Psoas muscle (tissue), 8 donors: ENCODE measurements around the gene CT55. TPM values are rescaled to one million over a fixed set of nuclear protein-coding genes. Genes with fewer than 3 reads are reported as not detected.
"Not testable (repeated sequence)": the region's sequence is repeated elsewhere in the genome, so short reads cannot be mapped to it uniquely, and the experiment has no call there.

Source experiments
- ATAC-seq, 4 donors: fragments of 200-7000 bp; cut with Tn5 transposase; one replicate each; pipeline ENCODE4 v1.9.1; 2020; ENCODE audit warnings: moderate library complexity in 3 of 4, mild to moderate bottlenecking in 2 of 4
- DNase-seq, 2 donors: peaks; one replicate each; pipeline ENCODE4 v3.0.0-alpha.2; 2020
- H3K27ac ChIP-seq: fragments of 200-600 bp; one replicate; pipeline ENCODE4 v1.8.0; 2022
- H3K27me3 ChIP-seq, 3 donors: fragments of 200-600 bp in 1 of 3; one replicate each; pipeline versions ENCODE4 v1.6.1 to v1.8.0; 2013 to 2022; ENCODE audit warnings: low read length in 2 of 3, mild to moderate bottlenecking in 2 of 3, moderate library complexity in 1 of 3; ENCODE audit not compliant: insufficient read depth in 3 of 3
- H3K36me3 ChIP-seq, 2 donors: fragments of 200-600 bp in 1 of 2; one replicate each; pipeline versions ENCODE4 v1.6.1 to v1.8.0; 2013 to 2022; ENCODE audit warnings: low read depth in 1 of 2, mild to moderate bottlenecking in 1 of 2, moderate library complexity in 1 of 2; ENCODE audit not compliant: insufficient read depth in 1 of 2
- H3K4me1 ChIP-seq: fragments of 200-600 bp; one replicate; pipeline ENCODE4 v1.8.0; 2022
- H3K4me3 ChIP-seq: fragments of 200-600 bp; one replicate; pipeline ENCODE4 v1.8.0; 2022; ENCODE audit warnings: mild to moderate bottlenecking
- H3K9me3 ChIP-seq: fragments of 200-600 bp; one replicate; pipeline ENCODE4 v1.8.0; 2022
- WGBS, 3 donors: extraction: QIAGEN DNeasy Blood & Tissue Kit; methylation state at CpG; one replicate each; pipeline versions ENCODE4 v1.1.6 to v1.1.7; 2013; 5-methylcytosine and 5-hydroxymethylcytosine counted together
- intact Hi-C, 2 donors: fragments of 100-400 bp; cut with DNase I; formaldehyde crosslinking; loops; one replicate each; pipeline versions ENCODE4 v1.11.0 to v1.14.2; 2022
- polyA plus RNA-seq, 3 donors: library from polyadenylated mRNA; stranded (reverse); fragments of 200-250 nt; gene quantifications; one replicate each; pipeline ENCODE4 v1.2.3, GENCODE V29; 2013
- total RNA-seq, 4 donors: library from RNA; stranded (reverse); fragmentation: NEBNext Ultra II Directional in 2 of 4; extraction: Animal tissue kit (Norgen Biotek cat#: 25700) in 2 of 4; gene quantifications; one replicate each; pipeline versions ENCODE4 v1.2.1 to v1.2.4, GENCODE V29; 2021 to 2023
- TF ChIP-seq, protein P1 (sequence below): fragments of 200-600 bp; IDR thresholded peaks from one replicate; pipeline ENCODE4 v1.8.0; 2022; ENCODE audit warnings: antibody characterized with exemption
- donor health status: healthy with polysubstance abuse.
- donor health status: DM: no; HTN: no; CAD: no; lungs with moderate emphysema.
- donor health status: Bipolar disorder and iron deficiency.
- donor health status: healthy.
- donor health status: DM: yes; HTN: yes; CAD: no.
- donor health status: DM: no; HTN: no; CAD: no.
- donor health status: DM: no; HTN: no; CAD: no.
- donor health status: DM: yes; HTN: yes; CAD: no.

CT55 gene
- total and polyA plus RNA-seq, 7 donors = not detected

DNA sequence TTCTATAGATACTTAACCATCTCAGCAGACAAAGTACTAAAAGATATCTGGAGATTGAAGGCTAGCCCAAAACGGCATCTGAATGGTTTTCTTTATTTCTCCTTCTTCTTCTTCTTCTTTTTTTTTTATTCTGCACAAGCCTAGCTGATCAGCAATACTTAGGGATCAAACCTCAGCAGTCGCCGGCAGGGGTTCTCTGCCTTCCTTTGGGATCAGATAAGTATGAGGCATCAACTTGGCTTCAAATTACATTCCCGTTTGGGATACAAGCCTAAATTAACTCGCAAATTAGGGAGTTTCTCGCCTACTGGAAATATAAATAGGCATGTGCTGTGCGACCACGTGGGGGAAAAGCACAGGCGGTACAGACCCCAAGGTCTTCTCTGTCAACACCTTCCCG lies 730 bp downstream of the CT55 start:
- 73 to 83% (median 78%) methylated on average over 8 to 10 of the region's 10 CpGs for WGBS, 3 donors
- TF ChIP-seq, protein P1, sequence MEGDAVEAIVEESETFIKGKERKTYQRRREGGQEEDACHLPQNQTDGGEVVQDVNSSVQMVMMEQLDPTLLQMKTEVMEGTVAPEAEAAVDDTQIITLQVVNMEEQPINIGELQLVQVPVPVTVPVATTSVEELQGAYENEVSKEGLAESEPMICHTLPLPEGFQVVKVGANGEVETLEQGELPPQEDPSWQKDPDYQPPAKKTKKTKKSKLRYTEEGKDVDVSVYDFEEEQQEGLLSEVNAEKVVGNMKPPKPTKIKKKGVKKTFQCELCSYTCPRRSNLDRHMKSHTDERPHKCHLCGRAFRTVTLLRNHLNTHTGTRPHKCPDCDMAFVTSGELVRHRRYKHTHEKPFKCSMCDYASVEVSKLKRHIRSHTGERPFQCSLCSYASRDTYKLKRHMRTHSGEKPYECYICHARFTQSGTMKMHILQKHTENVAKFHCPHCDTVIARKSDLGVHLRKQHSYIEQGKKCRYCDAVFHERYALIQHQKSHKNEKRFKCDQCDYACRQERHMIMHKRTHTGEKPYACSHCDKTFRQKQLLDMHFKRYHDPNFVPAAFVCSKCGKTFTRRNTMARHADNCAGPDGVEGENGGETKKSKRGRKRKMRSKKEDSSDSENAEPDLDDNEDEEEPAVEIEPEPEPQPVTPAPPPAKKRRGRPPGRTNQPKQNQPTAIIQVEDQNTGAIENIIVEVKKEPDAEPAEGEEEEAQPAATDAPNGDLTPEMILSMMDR = no peak
- H3K27ac ChIP-seq = no peak overlapping the region

DNA sequence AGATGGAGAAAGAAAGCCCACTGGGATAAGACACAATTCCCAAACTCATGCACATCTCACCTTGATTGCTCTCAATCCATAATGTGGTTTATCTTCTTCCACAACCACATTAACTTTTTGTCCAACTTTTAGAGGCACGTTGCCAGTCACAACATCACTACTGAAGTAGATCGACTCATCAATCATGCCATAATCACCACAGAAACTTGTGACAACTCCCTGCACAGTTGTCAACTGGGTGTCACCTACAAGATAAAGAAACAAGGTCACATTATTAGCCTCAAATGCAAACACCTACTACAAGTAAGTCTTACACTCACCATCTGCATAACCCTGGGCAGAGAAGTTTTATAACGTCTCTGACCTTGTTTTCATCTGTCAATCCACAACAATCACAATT lies 1.7 kb downstream of the CT55 start:
- H3K27me3 ChIP-seq, H3K9me3 ChIP-seq, H3K4me3 ChIP-seq, H3K27ac ChIP-seq, ATAC-seq, DNase-seq, intact Hi-C loops, H3K4me1 ChIP-seq, H3K36me3 ChIP-seq: not testable (repeated sequence)
- WGBS, 3 donors = 67 to 80% (median 76%) methylated on average over 3 of the region's 3 CpGs

More for the DNA sequence above, 730 bp downstream of the CT55 start:
- Histone ChIP-seq H3K4me1 (no peaks in the 10 kb centered on the region), H3K4me3 (no peak overlapping the region), H3K27me3 (peaks cover 0 to 6% (median 0%) of the 10 kb centered on the region in 3 donors), H3K36me3 (no peaks in the 10 kb centered on the region), H3K9me3 (no peaks in the 10 kb centered on the region)
- ATAC-seq (no peak), DNase-seq (no peak)
- intact Hi-C loops = no loop called here

DNA sequence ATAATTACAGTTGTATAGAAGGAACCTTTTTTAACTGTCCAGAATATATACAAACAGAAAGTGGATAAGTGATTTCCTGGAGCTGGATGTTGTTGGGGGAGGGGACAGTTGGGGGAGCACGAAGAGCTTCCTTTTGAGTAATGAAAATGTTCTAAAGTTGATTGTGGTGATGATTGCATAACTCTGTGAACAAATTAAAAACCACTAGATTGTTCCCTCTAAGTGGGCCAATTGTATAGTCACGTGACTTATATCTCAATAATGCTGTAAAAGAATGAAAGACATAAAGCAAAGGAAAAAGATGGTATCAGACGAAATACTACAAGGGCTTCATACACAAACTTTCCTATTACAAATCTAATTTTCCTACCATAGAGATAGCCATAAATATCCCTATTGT lies 2.7 kb downstream of the CT55 start:
- no peak for DNase-seq
- no peaks in the 10 kb centered on the region for H3K4me1 ChIP-seq
- H3K4me3 ChIP-seq = no peak overlapping the region
- ATAC-seq = no peak
- H3K9me3 ChIP-seq = no peaks in the 10 kb centered on the region
- H3K27me3 ChIP-seq = no peaks in the 10 kb centered on the region
- intact Hi-C loops = no loop called here
- TF ChIP-seq, protein P1 = no peak
- 50 to 70% (median 50%) methylated on average over 3 of the region's 3 CpGs for WGBS, 3 donors
- H3K27ac ChIP-seq = no peak overlapping the region
- no peaks in the 10 kb centered on the region for H3K36me3 ChIP-seq

DNA sequence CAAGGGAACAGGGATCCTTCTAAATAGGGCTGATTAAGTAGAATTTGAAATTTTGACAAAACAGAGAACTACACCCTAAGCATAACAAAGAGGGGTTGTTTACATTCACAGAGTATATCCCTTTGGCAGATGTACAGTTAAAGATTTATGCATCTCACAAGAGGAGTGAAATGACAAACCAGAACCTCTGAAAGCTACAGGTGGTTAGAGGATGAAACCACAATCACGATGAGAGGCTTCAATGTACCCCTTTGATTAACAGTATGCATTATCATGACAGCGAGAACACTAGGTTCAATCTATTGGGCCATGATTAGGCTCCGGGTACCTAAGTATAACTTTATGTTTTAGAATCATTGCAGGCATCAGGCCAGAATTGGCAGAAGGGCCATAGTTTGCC lies 16.5 kb downstream of the CT55 start:
- H3K9me3 ChIP-seq, H3K36me3 ChIP-seq, intact Hi-C loops, H3K27me3 ChIP-seq, H3K4me3 ChIP-seq, ATAC-seq, H3K4me1 ChIP-seq, H3K27ac ChIP-seq, DNase-seq: not testable (repeated sequence)
- no CpG with 5 or more reads among the region's 3 CpGs for WGBS, 3 donors

DNA sequence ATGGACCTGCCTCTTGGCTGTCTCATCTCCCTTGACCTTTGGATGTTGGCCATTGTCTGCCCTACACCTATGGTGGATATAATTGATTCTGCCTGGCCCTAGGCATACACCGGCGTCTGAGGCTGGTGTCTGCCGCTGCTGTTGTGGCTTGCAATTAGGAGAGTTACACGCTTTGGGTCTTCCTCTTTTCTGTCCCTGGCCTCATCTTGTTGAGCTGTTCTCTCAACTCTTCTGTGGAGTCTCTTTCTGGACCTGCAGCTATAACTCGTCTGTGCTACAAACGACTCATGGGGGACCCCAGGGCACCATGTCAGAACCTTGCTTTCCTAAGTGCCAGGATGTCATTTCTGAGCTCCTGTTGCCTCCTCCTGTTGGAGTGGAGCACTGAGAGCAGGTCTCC lies 45.1 kb downstream of the CT55 start:
- ATAC-seq, intact Hi-C loops, H3K4me1 ChIP-seq, H3K27me3 ChIP-seq, H3K9me3 ChIP-seq, H3K36me3 ChIP-seq, DNase-seq, H3K4me3 ChIP-seq, H3K27ac ChIP-seq: not testable (repeated sequence)
- no CpG with 5 or more reads among the region's 6 CpGs for WGBS, 3 donors

- ATAC-seq, H3K4me3 ChIP-seq, H3K36me3 ChIP-seq, H3K4me1 ChIP-seq, H3K27me3 ChIP-seq, DNase-seq, intact Hi-C loops, H3K27ac ChIP-seq, H3K9me3 ChIP-seq: not testable (repeated sequence)
- WGBS, 3 donors = no CpG with 5 or more reads among the region's 1 CpG
Measured at GRCh38 chrX:135120056-135120576, 51.1 kb downstream of the CT55 start, which contains the start of gene ETDB. TSS of gene ETDB (minus strand) at chrX:135120526. CDS start at chrX:135119261, 1,265 bp downstream.

- H3K27ac ChIP-seq, H3K36me3 ChIP-seq, ATAC-seq, H3K4me3 ChIP-seq, intact Hi-C loops, DNase-seq, H3K27me3 ChIP-seq, H3K9me3 ChIP-seq, H3K4me1 ChIP-seq: not testable (repeated sequence)
- no CpG with 5 or more reads among the region's 2 CpGs for WGBS, 3 donors
Measured at GRCh38 chrX:135116064-135116463, 55.1 kb downstream of the CT55 start.
